ENCODE results near the gene TSPAN7.

The TSPAN7 gene

DNA sequence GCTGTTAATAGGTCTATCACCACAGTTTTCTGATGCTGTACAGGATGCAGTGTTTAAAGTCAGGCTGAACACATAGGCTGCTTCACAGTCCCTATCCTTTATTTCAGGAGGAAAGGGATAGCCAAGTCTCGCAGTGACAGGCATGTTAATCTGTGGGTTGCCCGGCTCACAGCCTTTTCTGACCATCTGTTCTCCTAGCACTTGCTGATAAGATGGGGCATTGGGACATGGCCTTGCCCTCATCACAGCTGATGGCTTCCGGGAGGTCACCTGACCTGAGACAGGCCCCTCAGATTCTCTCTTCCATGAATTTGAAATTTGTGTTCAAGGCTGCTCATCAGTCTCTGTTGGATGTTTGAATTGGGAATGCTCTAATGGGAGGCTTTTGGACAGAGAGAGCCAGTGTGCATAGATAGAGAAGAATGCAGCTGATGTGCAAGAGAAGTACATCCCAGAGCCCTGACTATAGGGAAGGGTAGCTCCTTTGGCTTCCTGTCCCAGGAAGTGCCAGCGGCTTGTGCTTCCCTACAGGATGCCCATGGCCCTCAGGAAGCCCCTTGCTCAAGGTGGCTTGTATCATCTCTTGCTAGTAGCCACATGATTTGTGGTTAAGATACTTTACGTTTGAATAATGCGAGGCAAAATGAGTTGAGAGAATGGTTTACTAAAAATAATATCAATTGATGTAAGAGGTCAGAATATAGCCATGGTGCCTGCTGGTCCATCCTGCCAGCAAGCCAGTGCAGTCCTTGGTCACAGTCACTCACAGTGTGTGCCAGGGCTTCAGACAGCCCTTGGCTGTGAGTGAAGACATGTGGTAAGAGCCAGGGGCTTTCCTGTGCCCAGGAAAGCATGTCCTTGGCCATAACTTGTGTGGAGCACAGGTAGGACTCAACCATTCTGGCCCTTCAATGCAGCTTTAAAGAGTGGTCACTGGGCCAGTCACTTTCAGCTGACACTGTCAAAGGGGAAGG is 88.6 kb downstream of the TSPAN7 start:
- no peak for DNase-seq

- DNase-seq, result no peak
Measured at GRCh38 chrX:38651625-38652601, 90.6 kb downstream of the TSPAN7 start.

GRCh38 chrX:38652934-38653442 is 91.6 kb downstream of the TSPAN7 start:
- no peak for DNase-seq

DNA sequence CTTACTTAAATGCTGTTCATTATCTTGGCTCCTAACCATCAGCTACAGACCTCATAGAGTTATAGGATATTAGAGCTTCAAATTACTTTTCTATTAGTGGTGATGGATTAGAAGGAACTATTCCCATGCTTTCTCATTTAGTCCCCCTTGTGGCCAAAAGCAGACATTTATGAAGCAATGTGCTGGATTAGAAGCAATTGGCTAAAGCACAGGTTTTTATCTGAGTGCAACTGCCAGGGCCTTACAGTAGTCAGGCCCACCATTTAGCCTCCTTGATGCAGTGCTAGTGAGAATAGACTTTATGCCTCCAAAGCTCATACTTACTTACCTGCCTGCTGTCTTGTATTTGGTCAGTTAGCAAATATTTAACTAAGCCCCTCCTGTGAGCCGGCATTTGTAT is 93.0 kb downstream of the TSPAN7 start:
- no peak for DNase-seq

DNA sequence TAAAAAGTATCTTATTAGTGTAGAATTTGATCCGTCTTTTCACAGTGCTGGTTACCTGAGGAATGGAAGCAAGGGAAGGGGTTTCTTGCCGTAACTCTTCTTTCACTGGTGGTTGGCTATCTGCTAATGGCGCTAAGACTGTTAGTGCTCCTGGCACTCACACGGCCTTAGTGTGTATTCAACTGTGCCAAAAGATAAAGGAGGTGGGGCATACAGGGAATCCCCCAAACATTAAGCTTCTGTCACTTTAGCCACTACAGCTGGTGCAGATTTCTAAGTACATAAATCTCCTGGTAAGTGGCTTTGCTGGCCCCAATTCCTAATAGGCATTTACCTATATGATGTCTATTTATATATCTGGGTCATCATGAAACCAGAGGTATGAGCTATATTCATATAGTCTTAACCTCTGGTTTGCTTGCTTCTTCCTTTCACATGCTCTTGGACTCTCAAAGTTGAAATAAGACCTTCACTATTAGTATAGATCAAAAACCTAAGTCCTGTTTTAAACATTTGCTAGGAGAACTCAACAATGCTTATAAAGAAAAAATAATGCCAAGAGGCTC is 95.1 kb downstream of the TSPAN7 start:
- DNase-seq, result no peak

DNA sequence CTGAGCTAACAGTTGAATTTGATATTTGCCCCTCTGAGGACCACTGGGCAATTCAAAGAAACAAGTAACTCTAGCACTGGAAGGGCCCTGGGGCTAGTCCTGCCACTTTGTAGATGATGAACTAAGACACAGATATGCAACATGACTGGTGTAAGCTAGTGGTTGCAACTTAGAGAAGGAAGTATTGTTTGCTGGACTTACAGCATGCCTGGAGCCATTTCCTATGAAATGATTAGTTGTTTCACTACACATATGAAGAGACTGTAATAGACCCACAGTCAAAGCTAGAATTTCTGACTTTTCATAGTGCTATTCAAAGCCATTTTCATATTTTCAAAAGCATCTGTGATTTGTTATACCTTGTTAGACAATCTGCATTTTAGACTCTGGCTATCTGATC is 96.2 kb downstream of the TSPAN7 start:
- DNase-seq, result no peak

DNA sequence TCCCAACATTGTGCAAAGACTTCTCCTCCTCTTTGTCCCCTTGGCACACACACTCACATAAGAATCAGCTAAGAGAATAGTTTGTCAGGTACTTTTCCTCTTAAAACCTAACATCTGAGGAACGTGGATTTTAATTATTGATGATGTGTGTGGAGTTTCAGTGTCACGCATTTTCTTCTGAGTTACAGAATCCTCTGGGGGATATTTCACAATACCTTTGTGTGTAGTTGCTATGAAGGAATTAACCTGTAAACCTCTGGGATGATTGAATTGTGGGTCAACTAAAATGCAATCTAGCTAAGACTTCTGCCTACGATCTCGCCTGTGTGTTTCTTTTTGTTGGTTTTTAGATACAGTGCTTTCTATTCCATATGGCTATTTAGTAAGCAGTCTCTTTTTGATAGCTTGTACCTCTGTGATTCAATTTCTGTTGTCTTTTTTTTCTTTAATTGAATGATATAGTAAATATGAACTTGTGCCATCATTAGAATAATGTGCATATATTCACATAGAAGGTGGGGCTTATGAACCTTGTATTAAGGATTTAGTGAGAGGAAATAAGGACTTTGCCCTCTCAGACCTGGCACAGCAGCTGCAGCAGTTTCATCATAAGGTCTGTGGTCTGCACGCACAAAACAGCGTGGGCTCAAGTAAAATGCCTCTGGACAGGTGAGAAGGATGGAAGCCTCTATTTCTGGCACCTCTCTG is 99.2 kb downstream of the TSPAN7 start:
- no peak for DNase-seq

DNA sequence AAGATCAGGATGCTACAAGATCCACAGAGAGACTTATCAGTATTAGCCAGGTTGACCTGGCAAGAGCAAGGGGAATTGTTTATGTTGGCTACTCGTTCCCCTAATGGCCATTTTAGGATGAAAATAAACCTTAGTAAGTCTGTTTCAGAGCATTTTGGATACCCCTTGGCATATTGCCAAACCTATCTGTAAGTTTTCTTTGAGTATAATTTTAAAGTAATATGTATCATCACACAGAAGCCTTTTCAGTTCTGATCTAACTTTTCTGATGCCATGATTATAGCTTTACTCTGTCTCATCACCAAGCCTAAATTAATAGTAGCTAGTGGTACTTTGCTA is 99.7 kb downstream of the TSPAN7 start:
- DNase-seq, result no peak

GRCh38 chrX:38661561-38661960 is 100.2 kb downstream of the TSPAN7 start:
- no peak for DNase-seq

DNA sequence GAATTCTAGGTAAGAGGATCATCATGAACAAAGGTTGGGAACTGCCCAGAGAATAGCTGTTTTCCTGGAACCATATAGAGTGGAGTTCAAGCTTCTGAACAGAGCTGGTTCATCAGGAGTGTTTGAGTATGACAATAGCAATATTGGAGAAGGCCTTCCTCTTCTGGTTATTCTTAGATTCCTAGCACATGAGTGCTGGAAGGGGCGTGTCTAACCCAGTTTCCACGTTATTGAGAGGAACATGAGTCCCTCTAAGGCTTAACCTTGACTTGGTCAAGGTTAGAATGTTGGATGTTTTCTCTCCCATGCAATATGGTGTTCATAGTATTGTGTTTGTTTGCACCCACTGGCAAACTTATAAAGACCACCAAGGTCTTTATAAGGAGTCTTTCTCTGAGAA is 101.3 kb downstream of the TSPAN7 start:
- no peak for DNase-seq

DNA sequence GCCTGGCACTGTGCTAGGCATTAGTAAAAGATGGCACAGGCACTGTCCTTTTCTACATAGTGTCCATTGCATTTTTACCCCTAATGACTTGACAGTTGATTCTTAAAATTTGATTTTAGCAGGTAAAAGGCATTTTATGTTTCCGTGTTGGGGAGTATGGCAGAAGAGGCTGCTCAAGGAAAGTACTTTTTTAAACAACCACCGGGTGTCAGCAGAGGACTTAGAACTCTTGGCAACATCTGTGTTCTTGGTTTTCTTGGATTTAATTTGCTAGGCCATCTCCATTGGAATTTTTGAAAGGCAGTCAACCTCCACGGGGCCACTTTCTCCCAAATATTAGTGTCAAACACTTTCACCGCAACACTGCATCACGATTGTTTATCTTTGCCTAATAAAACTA is 102.9 kb downstream of the TSPAN7 start:
- peak; percentile 4 for DNase-seq

DNA sequence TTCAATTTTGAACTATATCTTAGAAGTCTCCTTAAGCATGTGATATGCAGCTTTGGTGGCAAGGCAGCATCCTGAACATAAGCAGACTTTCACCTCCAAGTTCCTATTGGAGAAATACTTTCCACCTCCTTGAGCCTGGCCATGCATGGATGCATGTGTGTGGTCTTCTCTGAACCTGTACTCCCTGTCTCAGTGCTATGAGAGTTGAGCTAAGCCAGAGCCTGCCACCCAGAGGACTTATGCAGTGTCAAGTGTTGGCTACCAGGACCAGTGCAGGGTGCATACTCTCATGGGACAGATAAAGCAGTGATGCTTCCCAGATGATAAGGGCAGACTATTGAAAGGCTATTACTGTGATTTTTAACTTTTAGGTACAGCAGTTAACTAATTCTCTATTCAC is 105.6 kb downstream of the TSPAN7 start:
- no peak for DNase-seq

DNA sequence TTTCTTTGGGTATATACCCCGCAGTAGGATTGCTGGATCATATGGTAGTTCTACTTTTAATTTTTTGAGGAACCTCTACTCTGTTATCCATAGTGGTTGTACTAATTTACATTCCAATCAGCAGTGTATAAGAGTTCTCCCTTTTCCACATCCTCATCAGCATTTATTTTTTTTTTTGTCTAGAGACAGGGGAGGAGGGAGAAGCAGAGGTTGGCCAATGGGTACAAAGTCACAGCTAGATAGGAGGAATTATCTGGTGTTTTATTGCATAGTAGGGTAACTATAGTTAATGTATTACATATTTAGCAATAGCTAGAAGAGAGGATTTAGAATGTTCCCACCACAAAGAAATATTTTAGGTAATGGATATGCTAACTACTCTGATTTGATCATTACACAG is 107.4 kb downstream of the TSPAN7 start:
- no peak for DNase-seq

- DNase-seq, result no peak
Measured at GRCh38 chrX:38669428-38669827, 108.1 kb downstream of the TSPAN7 start.

DNA sequence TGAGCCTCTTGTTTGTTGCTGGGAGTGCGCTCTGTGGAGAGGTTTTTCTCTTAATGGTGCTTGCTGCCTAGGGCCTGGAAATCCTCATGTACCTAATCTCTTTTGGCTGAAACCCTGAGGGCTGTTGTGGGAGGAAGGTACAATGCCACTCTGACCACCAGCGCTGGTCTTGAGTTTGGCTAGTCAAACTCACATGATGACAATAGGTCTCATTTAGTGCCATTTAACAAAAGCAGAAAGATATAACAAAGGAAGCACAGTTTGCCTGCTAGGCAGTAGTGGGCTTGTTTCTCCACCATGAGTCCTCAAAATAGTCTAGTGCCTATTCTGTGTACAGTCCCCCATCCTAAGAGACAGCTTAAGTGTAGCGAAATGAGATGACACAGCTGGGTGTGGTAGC is 111.3 kb downstream of the TSPAN7 start:
- DNase-seq, result no peak

- peak; percentile 2 for DNase-seq
Measured at GRCh38 chrX:38675856-38676255, 114.5 kb downstream of the TSPAN7 start.

- no peak for DNase-seq
Measured at GRCh38 chrX:38678183-38678582, 116.8 kb downstream of the TSPAN7 start.

GRCh38 chrX:38678821-38679220 is 117.5 kb downstream of the TSPAN7 start:
- DNase-seq, result no peak

DNA sequence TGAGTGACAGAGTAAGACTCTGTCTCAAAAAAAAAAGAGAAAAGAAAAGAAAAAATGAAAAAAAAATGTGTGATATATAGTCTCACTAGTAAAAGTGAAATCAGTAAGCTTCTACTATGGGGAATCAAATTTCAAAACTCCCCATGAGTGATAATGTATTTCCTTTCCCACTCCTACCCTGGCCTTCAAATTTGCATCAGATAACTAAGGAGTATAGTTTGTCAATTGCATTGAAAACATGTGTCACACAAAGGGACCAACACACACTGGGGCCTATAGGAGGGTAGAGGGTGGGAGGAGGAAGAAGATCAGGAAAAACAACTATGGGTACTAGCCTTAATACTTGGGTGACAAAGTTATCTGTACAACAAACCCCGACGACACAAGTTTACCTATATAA is 118.4 kb downstream of the TSPAN7 start:
- DNase-seq, result no peak

GRCh38 chrX:38682095-38682494 is 120.8 kb downstream of the TSPAN7 start:
- no peak for DNase-seq

DNA sequence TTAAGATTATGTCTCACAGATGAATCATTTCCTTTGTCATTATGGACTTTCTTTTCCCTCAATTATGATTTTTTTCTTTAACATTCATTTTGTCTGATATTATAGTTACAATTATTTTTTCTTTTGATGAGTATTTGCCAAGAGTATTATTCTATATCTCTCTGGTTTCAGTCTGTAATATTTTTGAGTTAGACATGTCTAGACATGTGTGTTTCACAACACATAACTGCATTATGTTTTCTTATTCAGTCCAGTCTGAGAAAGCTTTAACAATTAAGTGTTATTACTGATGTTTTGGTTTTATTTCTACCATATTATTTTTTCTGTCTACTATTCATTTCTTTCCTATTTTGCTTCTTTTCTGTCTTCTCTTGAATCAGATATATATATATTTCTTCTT is 131.6 kb downstream of the TSPAN7 start:
- no peak for DNase-seq

DNA sequence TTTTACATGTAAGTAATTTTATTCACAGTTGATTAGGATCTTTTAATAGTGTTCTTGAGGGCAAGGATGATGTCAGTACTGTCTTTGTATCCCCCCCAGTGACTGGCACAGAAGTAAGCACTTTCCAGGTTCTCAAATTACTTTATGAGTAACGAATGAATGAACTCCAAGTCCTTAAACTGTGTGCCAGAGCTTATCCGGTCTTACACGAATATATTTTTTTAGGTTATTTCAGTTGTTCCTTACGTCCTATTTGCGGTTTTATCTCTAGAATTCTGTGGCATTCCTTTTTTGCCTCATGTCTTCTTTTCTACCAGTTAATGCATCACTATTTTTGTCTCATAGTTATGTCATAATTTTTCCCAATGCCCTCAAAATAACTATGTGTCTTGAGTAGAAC is 133.1 kb downstream of the TSPAN7 start:
- no peak for DNase-seq

GRCh38 chrX:38697461-38697860 is 136.1 kb downstream of the TSPAN7 start:
- no peak for DNase-seq
